IMR-90 (cell line): ENCODE results near the gene PSTK. TPM values are rescaled to one million over a fixed set of nuclear protein-coding genes. Genes with fewer than 3 reads are reported as not detected.

ENCODE experiments used
- ATAC-seq: fragments of 200-7000 bp; cut with Tn5 transposase; 2 replicates; pipeline ENCODE4 v1.9.1; 2020; ENCODE audit warnings: low read depth, mild to moderate bottlenecking, moderate library complexity
- BruUV-seq: library from RNA; stranded (reverse); fragments of 400-500 nt; replicated peaks from 2 replicates; lab custom pipeline; 2021; lab: Mats Ljungman, UMichigan
- CTCF ChIA-PET: fragments of 300-600 bp; formaldehyde crosslinking; extraction: SDS; loops from one replicate; lab custom pipeline; 2021; ENCODE audit warnings: antibody characterized with exemption; lab: Yijun Ruan, JAX
- POLR2A ChIA-PET: fragments of 300-600 bp; sonication (Branson Sonifier 250); formaldehyde crosslinking; loops from one replicate; lab custom pipeline; 2022; ENCODE audit warnings: antibody characterized with exemption; ENCODE audit not compliant: unreplicated experiment; lab: Charles Lee
- DNase-seq: peaks from one replicate; pipeline ENCODE4 v3.0.0; 2013
- H2AFZ ChIP-seq: replicated peaks from 2 replicates; pipeline ENCODE3; 2013; ENCODE audit warnings: low read length, mild to moderate bottlenecking; ENCODE audit not compliant: poor library complexity
- H2AK5ac ChIP-seq: 2 replicates; pipeline ENCODE4 v1.6.1; 2013; ENCODE audit warnings: low read depth, low read length, inconsistent platforms
- H2AK9ac ChIP-seq: replicated peaks from 2 replicates; pipeline ENCODE3; 2013; ENCODE audit warnings: mild to moderate bottlenecking, low read depth, low read length, moderate library complexity; ENCODE audit not compliant: poor library complexity
- H2BK120ac ChIP-seq: 2 replicates; pipeline ENCODE4 v1.6.1; 2013; ENCODE audit warnings: low read depth, low read length, inconsistent platforms
- H2BK15ac ChIP-seq: 3 replicates; pipeline ENCODE4 v1.6.1; 2013; ENCODE audit warnings: low read depth, low read length, inconsistent platforms
- H2BK20ac ChIP-seq: 2 replicates; pipeline ENCODE4 v1.6.1; 2013; ENCODE audit warnings: low read depth, mild to moderate bottlenecking, inconsistent platforms, low read length, moderate library complexity
- H2BK5ac ChIP-seq: 2 replicates; pipeline ENCODE4 v1.6.1; 2013; ENCODE audit warnings: mild to moderate bottlenecking, low read depth, low read length, inconsistent platforms; ENCODE audit not compliant: poor library complexity, severe bottlenecking
- H3K14ac ChIP-seq: replicated peaks from 2 replicates; pipeline ENCODE4 v1.6.1; 2013; ENCODE audit warnings: low read depth, low read length, inconsistent platforms
- H3K18ac ChIP-seq: 2 replicates; pipeline ENCODE4 v1.6.1; 2013; ENCODE audit warnings: low read depth, low read length, control low read depth
- H3K23ac ChIP-seq: 2 replicates; pipeline ENCODE4 v1.6.1; 2013; ENCODE audit warnings: low read depth, low read length, inconsistent platforms
- H3K27ac ChIP-seq: 2 replicates; pipeline ENCODE4 v1.5.1; 2013; ENCODE audit warnings: mild to moderate bottlenecking, control low read depth, low read length; ENCODE audit not compliant: insufficient read depth
- H3K27me3 ChIP-seq: 2 replicates; pipeline ENCODE4 v1.6.1; 2013; ENCODE audit warnings: low read length; ENCODE audit not compliant: control insufficient read depth, insufficient read depth
- H3K36me3 ChIP-seq: 2 replicates; pipeline ENCODE4 v1.6.1; 2013; ENCODE audit warnings: low read length, mixed read lengths; ENCODE audit not compliant: control insufficient read depth, insufficient read depth
- H3K4ac ChIP-seq: 2 replicates; pipeline ENCODE4 v1.6.1; 2013; ENCODE audit warnings: low read depth, low read length, inconsistent platforms
- H3K4me1 ChIP-seq: 2 replicates; pipeline ENCODE4 v1.6.1; 2013; ENCODE audit warnings: low read length, mixed read lengths; ENCODE audit not compliant: control insufficient read depth, insufficient read depth
- H3K4me2 ChIP-seq: 2 replicates; pipeline ENCODE4 v1.6.1; 2013; ENCODE audit warnings: low read depth, mild to moderate bottlenecking, control low read depth, low read length, moderate library complexity
- H3K4me3 ChIP-seq: 2 replicates; pipeline ENCODE4 v1.5.1; 2013; ENCODE audit warnings: low read depth, mild to moderate bottlenecking, control low read depth, low read length, moderate library complexity; ENCODE audit not compliant: insufficient read depth
- H3K56ac ChIP-seq: 2 replicates; pipeline ENCODE4 v1.6.1; 2013; ENCODE audit warnings: low read length, inconsistent platforms; ENCODE audit not compliant: insufficient read depth; ENCODE audit errors: extremely low read depth
- H3K79me1 ChIP-seq, 2 experiments: 2 replicates each; pipeline ENCODE4 v1.6.1; 2013; ENCODE audit warnings: low read length in 2 of 2, inconsistent platforms in 1 of 2, low read depth in 1 of 2
- H3K9ac ChIP-seq: 2 replicates; pipeline ENCODE4 v1.6.1; 2013; ENCODE audit warnings: low read depth, low read length, control low read depth
- H3K9me1 ChIP-seq: 2 replicates; pipeline ENCODE4 v1.6.1; 2013; ENCODE audit warnings: low read length, inconsistent platforms; ENCODE audit not compliant: insufficient read depth
- H3K9me3 ChIP-seq: 2 replicates; pipeline ENCODE4 v1.6.1; 2013; ENCODE audit warnings: low read length; ENCODE audit not compliant: control insufficient read depth, insufficient read depth
- H4K20me1 ChIP-seq: 2 replicates; pipeline ENCODE4 v1.6.1; 2013; ENCODE audit warnings: low read length, inconsistent platforms; ENCODE audit not compliant: insufficient read depth
- H4K5ac ChIP-seq: 2 replicates; pipeline ENCODE4 v1.6.1; 2013; ENCODE audit warnings: mild to moderate bottlenecking, low read depth, low read length, control low read depth
- H4K8ac ChIP-seq, 2 experiments: 2 replicates each; pipeline ENCODE4 v1.6.1; 2013; ENCODE audit warnings: low read depth in 2 of 2, low read length in 2 of 2, control low read depth in 1 of 2, inconsistent platforms in 1 of 2
- H4K91ac ChIP-seq: 2 replicates; pipeline ENCODE4 v1.6.1; 2013; ENCODE audit warnings: low read depth, low read length, inconsistent platforms; ENCODE audit not compliant: insufficient read depth
- BHLHE40 ChIP-seq: fragments of 150-350 bp; IDR thresholded peaks from 2 replicates; pipeline ENCODE4 v1.6.1; 2016; ENCODE audit warnings: mild to moderate bottlenecking, low read depth, low read length
- CEBPB ChIP-seq: IDR thresholded peaks from 2 replicates; pipeline ENCODE4 v1.6.1; 2012; ENCODE audit warnings: low read depth, low read length, improper control_type of control experiment
- CHD1 ChIP-seq: IDR thresholded peaks from 2 replicates; pipeline ENCODE4 v1.6.1; 2012; ENCODE audit warnings: low read depth, low read length, improper control_type of control experiment
- CTCF ChIP-seq: conservative IDR thresholded peaks from 2 replicates; pipeline ENCODE4 v1.5.1; 2012; ENCODE audit warnings: mild to moderate bottlenecking, low read depth, low read length, improper control_type of control experiment
- ELK1 ChIP-seq: fragments of 150-350 bp; IDR thresholded peaks from 2 replicates; pipeline ENCODE4 v1.6.1; 2016; ENCODE audit warnings: low read depth, mild to moderate bottlenecking, low read length, moderate library complexity, borderline replicate concordance
- FOS ChIP-seq: fragments of 150-350 bp; IDR thresholded peaks from 2 replicates; pipeline ENCODE4 v1.6.1; 2016; ENCODE audit warnings: low read depth, low read length
- MAFK ChIP-seq: IDR thresholded peaks from 2 replicates; pipeline ENCODE4 v1.6.1; 2012; ENCODE audit warnings: low read depth, low read length, improper control_type of control experiment
- MAZ ChIP-seq: IDR thresholded peaks from 2 replicates; pipeline ENCODE4 v1.6.1; 2012; ENCODE audit warnings: low read depth, mild to moderate bottlenecking, low read length, improper control_type of control experiment, moderate library complexity, borderline replicate concordance
- MXI1 ChIP-seq: IDR thresholded peaks from 2 replicates; pipeline ENCODE4 v1.6.1; 2012; ENCODE audit warnings: low read depth, mild to moderate bottlenecking, low read length, moderate library complexity, borderline replicate concordance
- NFE2L2 ChIP-seq: fragments of 150-350 bp; IDR thresholded peaks from 2 replicates; pipeline ENCODE4 v1.6.1; 2016; ENCODE audit warnings: low read depth, mild to moderate bottlenecking, low read length
- POLR2A ChIP-seq: IDR thresholded peaks from 2 replicates; pipeline ENCODE4 v1.6.1; 2012; ENCODE audit warnings: mild to moderate bottlenecking, low read depth, low read length
- RAD21 ChIP-seq: IDR thresholded peaks from 2 replicates; pipeline ENCODE4 v1.6.1; 2012; ENCODE audit warnings: low read length, improper control_type of control experiment
- RCOR1 ChIP-seq: IDR thresholded peaks from 2 replicates; pipeline ENCODE4 v1.6.1; 2012; ENCODE audit warnings: mild to moderate bottlenecking, low read length, improper control_type of control experiment; ENCODE audit not compliant: insufficient replicate concordance
- RFX5 ChIP-seq: IDR thresholded peaks from 2 replicates; pipeline ENCODE4 v1.8.0; 2012; ENCODE audit warnings: low read depth, mild to moderate bottlenecking, low read length, moderate library complexity
- SMC3 ChIP-seq: fragments of 150-350 bp; IDR thresholded peaks from 2 replicates; pipeline ENCODE4 v1.6.1; 2016; ENCODE audit warnings: low read depth, mild to moderate bottlenecking, antibody characterized with exemption, low read length, moderate library complexity
- USF2 ChIP-seq: fragments of 150-350 bp; IDR thresholded peaks from 2 replicates; pipeline ENCODE4 v1.6.1; 2017; ENCODE audit warnings: mild to moderate bottlenecking, antibody characterized with exemption, low read length, low read depth
- dilution Hi-C: fragments of 300-500 bp; cut with HindIII; formaldehyde crosslinking; loops from one replicate; pipeline ENCODE4 v1.14.3; 2018; ENCODE audit warnings: low sequenced_read_pairs; ENCODE audit not compliant: unreplicated experiment
- in situ Hi-C: fragments of 300-500 bp; cut with MboI; formaldehyde crosslinking; loops from 3 replicates; pipeline ENCODE4 v1.14.3; 2019; ENCODE audit warnings: low sequenced_read_pairs, inconsistent platforms, mixed read lengths
- intact Hi-C: fragments of 100-400 bp; cut with micrococcal nuclease; formaldehyde crosslinking; loops from 2 replicates; pipeline ENCODE4 v1.10.0; 2022
- polyA plus RNA-seq, 3 experiments: library from polyadenylated mRNA; depleted of rRNA; stranded (reverse); fragments of >200 nt; gene quantifications; 2 replicates each; pipeline ENCODE4 v1.2.3, GENCODE V29; 2012; ENCODE audit warnings: low replicate concordance in 1 of 3
- total RNA-seq: library from RNA; depleted of rRNA; stranded (reverse); fragments of >200 nt; gene quantifications from 2 replicates; pipeline ENCODE4 v1.2.3, GENCODE V29; 2012

Gene PSTK
- total and polyA plus RNA-seq, 2 of the 4 experiments (the other 2 are of a cell fraction) = 4.1 to 4.2 TPM

- Histone ChIP-seq H3K9ac (no peak overlapping the region), H3K9me1 (no peaks in the 10 kb centered on the region), H3K4me1 (no peaks in the 10 kb centered on the region), H2BK15ac (no peak overlapping the region), H4K91ac (no peak overlapping the region), H2BK20ac (no peak overlapping the region), H3K27ac (no peak overlapping the region), H2AK5ac (no peak overlapping the region), H3K4me2 (no peak overlapping the region), H3K14ac (no peak overlapping the region), H3K4ac (no peak overlapping the region), H3K27me3 (no peaks in the 10 kb centered on the region), H4K8ac (no peak overlapping the region), H3K18ac (no peak overlapping the region), H2AK9ac (no peak overlapping the region), H4K5ac (no peak overlapping the region), H2BK5ac (no peak overlapping the region), H3K4me3 (no peak overlapping the region), H3K36me3 (0 out of 2 replicates have a peak, but pooled peaks cover 1% of the 10 kb centered on the region), H3K23ac (no peak overlapping the region), H3K79me1 (no peaks in the 10 kb centered on the region), H2BK120ac (no peak overlapping the region), H3K9me3 (no peaks in the 10 kb centered on the region), H3K56ac (no peak overlapping the region), H2AFZ (no peak overlapping the region), H4K20me1 (no peaks in the 10 kb centered on the region)
- dilution Hi-C loops (no loop called here), in situ Hi-C loops (loop anchor here (25.0 kb wide), 1 partner anchor 928 kb away; no protein-coding TSS in a partner anchor), intact Hi-C loops (no loop called here)
- CTCF ChIA-PET = interaction anchor here (1.4 to 1.5 kb wide), 2 partner anchors 9 to 12 kb away, joined by 4 to 7 read pairs; no protein-coding TSS in a partner anchor
- TF ChIP-seq MXI1 (no peak), NFE2L2 (no peak), SMC3 (no peak), CHD1 (no peak), ELK1 (no peak), RAD21 (no peak), POLR2A (no peak), USF2 (no peak), FOS (no peak), BHLHE40 (no peak), MAZ (no peak), CTCF (no peak), RFX5 (no peak), MAFK (no peak), RCOR1 (no peak), CEBPB (no peak)
- no TSS peak for BruUV-seq
- no peak for DNase-seq
- POLR2A ChIA-PET = no interaction called here
- ATAC-seq = no peak
These were observed 54.1 kb downstream of the PSTK start for GRCh38 chr10:123034332-123034731.
